Muscle layer of duodenum (tissue), 2 donors: ENCODE measurements around the gene GRB2.

Experiments used
- H3K27ac ChIP-seq: one replicate; pipeline ENCODE4 v1.7.0; 2013; ENCODE audit warnings: mild to moderate bottlenecking, low read length
- H3K27me3 ChIP-seq: one replicate; pipeline ENCODE4 v1.7.0; 2013; ENCODE audit warnings: low read depth, mild to moderate bottlenecking, control low read depth, low read length
- H3K36me3 ChIP-seq, 2 donors: one replicate each; pipeline ENCODE4 v1.7.0; 2013; ENCODE audit warnings: low read length in 2 of 2, control low read depth in 1 of 2, mild to moderate bottlenecking in 1 of 2; ENCODE audit not compliant: insufficient read depth in 2 of 2, control insufficient read depth in 1 of 2
- H3K4me1 ChIP-seq, 2 donors: one replicate each; pipeline ENCODE4 v1.7.0; 2013; ENCODE audit warnings: low read length in 2 of 2, mild to moderate bottlenecking in 2 of 2, control low read depth in 1 of 2, moderate library complexity in 1 of 2; ENCODE audit not compliant: insufficient read depth in 2 of 2, control insufficient read depth in 1 of 2
- H3K4me3 ChIP-seq, 2 donors: one replicate each; pipeline ENCODE4 v1.7.0; 2013; ENCODE audit warnings: low read length in 2 of 2, low read depth in 1 of 2, mild to moderate bottlenecking in 1 of 2
- H3K9me3 ChIP-seq, 2 donors: one replicate each; pipeline ENCODE4 v1.7.0; 2013; ENCODE audit warnings: low read length in 2 of 2, control low read depth in 1 of 2, mild to moderate bottlenecking in 1 of 2; ENCODE audit not compliant: control insufficient read depth in 1 of 2
- donor health status: healthy.

GRB2 gene

DNA sequence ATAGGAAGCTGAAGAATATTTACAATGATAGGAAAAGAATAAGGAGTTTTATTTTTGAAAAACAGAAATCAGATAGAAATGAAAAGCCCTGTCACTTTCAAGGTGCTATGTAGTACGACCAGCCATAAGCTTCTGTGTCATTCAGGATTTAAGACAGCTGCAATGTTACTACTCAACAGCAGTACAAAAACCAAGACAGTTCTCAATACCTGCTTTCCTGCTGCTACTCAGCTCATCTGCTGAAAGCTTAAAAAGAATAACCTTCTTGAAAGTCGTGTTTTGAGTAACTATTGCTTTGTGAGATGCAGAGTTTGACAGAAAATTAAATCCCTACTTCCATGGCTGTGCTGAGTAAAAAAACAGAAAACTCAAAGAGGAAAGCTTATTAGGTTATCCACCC lies 8.7 kb downstream of the GRB2 start:
- no peaks in the 10 kb centered on the region for H3K36me3 ChIP-seq
- H3K27ac ChIP-seq = no peak overlapping the region
- H3K4me3 ChIP-seq = no peak overlapping the region
- no peaks in the 10 kb centered on the region for H3K9me3 ChIP-seq
- no peaks in the 10 kb centered on the region for H3K27me3 ChIP-seq
- peaks cover 14 to 47% of the 10 kb centered on the region in 2 donors for H3K4me1 ChIP-seq

DNA sequence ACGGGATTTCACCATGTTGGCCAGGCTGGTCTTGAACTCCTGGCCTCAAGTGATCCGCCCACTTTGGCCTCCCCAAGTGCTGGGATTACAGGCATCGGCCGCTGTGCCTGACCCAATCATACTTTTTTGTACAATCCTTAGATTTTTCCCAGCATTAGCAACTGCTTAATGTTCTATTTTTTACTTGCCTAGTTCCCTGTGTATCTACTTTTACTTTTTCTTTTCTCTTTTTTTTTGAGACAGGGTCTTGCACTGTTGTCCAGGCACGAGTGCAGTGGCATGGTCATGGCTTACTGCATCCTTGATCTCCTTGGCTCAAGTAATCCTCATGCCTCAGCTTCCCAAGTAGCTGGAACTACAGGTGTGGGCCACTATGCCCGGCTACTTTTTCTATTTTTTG lies 9.5 kb downstream of the GRB2 start:
- no peaks in the 10 kb centered on the region for H3K36me3 ChIP-seq

DNA sequence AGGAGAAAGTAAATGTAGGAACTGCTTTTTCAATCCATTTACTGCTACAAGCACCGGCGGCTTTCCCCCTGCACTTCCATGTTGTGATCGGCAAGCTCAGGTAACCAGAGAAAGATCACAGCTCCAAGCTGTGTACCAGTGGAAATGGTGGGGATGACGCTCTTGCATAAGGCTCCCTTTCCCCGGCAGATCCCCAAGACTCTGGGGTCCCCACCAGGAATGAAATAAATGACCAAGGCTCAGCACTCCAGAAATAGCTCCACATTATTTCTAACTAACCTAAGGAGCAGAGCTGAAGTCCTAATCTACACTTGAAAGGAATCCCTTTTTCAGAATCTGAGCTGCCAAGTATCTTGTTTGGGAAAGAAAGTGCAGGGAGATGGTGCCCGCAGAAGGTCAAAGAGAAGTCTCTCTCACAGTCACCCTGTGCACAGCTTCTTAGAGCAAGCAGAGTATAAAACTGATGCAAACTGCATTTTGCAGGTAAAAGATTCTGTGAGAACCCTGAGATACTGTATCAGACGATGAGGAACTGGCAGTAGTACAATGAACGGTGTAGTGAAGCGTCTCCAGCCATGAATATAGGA lies 11.1 kb downstream of the GRB2 start:
- peaks cover 0 to 5% of the 10 kb centered on the region in 2 donors for H3K36me3 ChIP-seq
- peaks cover 20 to 59% of the 10 kb centered on the region in 2 donors for H3K4me1 ChIP-seq
- H3K4me3 ChIP-seq = peak overlapping the region; percentile 83 to 90
- H3K27me3 ChIP-seq = no peaks in the 10 kb centered on the region
- no peaks in the 10 kb centered on the region for H3K9me3 ChIP-seq
- peak overlapping the region; percentile 78 for H3K27ac ChIP-seq

More for the DNA sequence above, 9.5 kb downstream of the GRB2 start:
- Histone ChIP-seq H3K27ac (no peak overlapping the region), H3K9me3 (no peaks in the 10 kb centered on the region), H3K4me3 (no peak overlapping the region), H3K27me3 (no peaks in the 10 kb centered on the region), H3K4me1 (peaks cover 13 to 49% of the 10 kb centered on the region in 2 donors)

DNA sequence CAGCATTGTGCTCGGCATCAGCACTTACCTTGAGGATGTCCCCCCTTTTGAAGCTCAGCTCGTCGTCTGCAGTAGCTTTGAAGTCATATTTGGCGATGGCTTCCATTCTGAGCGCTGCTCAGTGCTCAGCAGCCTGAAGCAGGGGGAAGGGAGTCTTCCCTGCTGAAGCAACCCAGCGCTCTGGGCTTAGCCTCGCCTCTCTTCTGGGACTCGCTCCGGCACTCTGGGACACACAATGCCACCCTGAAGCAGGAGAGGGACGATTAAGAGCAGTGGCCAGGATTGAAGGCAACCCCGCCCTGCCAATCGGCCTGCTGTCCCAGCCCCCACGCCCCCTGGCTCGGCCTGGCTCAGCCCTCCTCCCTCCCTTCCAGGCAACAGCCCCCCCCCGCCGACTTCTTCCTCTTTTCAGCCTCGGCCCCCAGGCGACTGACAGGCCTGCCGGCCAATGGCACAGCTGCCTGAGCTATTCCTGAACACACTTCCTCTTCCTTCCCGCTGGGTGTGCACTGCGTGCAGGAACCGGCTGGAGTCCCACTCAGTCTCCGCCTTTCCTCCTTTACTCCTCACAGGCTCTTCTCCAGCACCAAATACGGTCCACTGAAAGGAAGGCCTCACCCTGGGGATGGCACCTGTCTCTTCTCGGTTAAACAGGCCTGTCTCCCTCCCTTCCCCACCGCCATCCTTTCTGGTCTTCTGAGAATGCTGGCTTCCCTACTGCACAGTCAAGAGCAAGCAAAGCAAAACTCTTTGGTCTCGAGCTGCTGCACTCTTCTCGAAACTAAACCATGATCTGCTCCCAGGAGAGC lies 11.8 kb downstream of the GRB2 start:
- H3K9me3 ChIP-seq = no peaks in the 10 kb centered on the region
- H3K36me3 ChIP-seq = peaks cover 0 to 5% of the 10 kb centered on the region in 2 donors
- H3K27ac ChIP-seq = peak overlapping the region; percentile 78
- H3K4me1 ChIP-seq = peaks cover 20 to 59% of the 10 kb centered on the region in 2 donors
- peak overlapping the region; percentile 83 to 90 for H3K4me3 ChIP-seq
- H3K27me3 ChIP-seq = no peaks in the 10 kb centered on the region

DNA sequence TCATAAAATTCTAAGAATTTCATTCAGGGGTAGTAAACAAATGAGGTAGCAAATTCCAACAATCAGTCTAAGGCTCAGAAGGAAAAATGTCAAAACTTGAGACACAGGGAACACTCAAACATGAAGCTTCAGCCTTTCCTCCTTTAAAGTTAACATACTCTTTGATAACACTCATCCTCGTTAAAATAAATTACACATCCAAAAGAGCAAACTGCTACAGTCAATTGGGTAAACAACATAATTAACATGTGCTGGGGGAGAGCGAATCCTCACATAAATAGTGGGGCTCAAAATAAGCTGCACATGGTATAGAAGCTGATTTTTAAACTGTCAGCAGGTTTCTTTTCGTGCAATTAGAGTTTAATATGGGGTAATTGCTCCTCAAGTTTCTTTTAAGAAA lies 12.9 kb downstream of the GRB2 start:
- Histone ChIP-seq H3K4me3 (peak overlapping the region; percentile 83 to 90), H3K27me3 (no peaks in the 10 kb centered on the region), H3K4me1 (peaks cover 20 to 64% of the 10 kb centered on the region in 2 donors), H3K36me3 (peaks cover 0 to 5% of the 10 kb centered on the region in 2 donors), H3K27ac (no peak overlapping the region), H3K9me3 (no peaks in the 10 kb centered on the region)

DNA sequence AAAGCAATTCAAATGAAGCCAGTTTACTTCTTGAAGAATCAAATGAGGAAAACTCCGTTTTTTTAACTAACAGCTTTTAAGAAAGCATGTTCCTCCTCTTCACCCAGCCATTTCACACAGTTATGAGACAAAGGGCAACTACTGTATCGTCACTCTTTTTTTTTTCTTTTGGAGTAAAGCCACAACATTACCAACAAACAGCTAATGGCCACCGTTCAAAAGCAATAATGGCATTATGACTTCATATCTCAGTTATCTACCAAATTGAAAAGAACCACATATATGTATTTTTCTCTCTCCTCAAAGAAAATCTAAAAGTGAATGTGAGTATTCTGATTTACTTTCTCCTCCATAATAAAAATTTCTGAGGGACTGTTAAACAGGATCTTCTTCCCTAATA lies 14.5 kb downstream of the GRB2 start:
- Histone ChIP-seq H3K27ac (no peak overlapping the region), H3K36me3 (peaks cover 0 to 9% of the 10 kb centered on the region in 2 donors), H3K4me1 (peaks cover 20 to 62% of the 10 kb centered on the region in 2 donors), H3K4me3 (no peak overlapping the region), H3K9me3 (no peaks in the 10 kb centered on the region), H3K27me3 (no peaks in the 10 kb centered on the region)

DNA sequence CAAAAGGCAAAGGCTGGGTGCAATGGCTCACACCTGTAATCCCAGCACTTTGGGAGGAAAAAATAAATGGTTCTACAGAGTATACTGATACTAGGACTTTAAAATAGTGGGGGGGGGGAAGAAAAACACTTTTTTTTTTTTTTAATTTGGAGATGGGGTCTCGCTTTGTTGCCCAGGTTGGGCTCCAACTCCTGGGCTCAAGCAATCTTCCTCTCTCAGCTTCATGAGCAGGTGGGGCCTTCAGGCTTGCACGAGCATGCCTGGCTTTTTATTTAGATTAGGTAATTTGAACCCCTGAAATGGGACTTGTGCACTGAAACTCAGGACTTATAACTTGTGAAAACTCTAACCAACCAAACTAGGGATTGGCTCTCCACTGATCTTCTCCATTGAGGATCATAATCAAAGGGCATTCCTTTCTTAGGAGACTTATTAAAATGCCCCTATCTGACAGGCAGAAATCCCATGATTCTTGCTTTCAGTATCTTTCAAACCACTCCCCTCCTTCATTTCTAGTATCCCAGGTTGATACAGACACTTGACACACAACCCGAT lies 16.9 kb downstream of the GRB2 start:
- Histone ChIP-seq H3K36me3 (peaks cover 0 to 9% of the 10 kb centered on the region in 2 donors), H3K27me3 (no peaks in the 10 kb centered on the region), H3K4me1 (peaks cover 13 to 44% of the 10 kb centered on the region in 2 donors), H3K4me3 (no peak overlapping the region), H3K27ac (no peak overlapping the region), H3K9me3 (no peaks in the 10 kb centered on the region)

DNA sequence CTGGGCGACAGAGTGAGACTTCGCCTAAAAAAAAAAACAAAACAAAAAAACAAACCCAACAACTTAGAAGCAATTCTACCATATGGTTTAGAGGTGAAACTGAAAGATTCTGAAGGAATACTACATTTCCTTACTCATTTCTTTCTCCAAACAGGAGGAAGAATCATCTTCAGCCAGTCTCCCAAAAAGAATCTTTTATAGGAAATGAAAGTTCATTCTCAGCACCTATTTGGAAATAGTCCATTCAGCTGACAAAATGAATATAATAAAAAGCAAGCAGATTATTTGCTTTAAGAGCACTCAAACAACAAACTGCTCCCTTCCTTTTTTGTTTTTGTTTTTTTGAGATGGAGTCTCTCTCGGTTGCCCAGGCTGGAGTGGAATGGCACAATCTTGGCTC lies 17.7 kb downstream of the GRB2 start:
- H3K9me3 ChIP-seq = no peaks in the 10 kb centered on the region
- H3K27ac ChIP-seq = no peak overlapping the region
- H3K4me1 ChIP-seq = peaks cover 10 to 36% of the 10 kb centered on the region in 2 donors
- no peaks in the 10 kb centered on the region for H3K27me3 ChIP-seq
- peaks cover 0 to 9% of the 10 kb centered on the region in 2 donors for H3K36me3 ChIP-seq
- no peak overlapping the region for H3K4me3 ChIP-seq

DNA sequence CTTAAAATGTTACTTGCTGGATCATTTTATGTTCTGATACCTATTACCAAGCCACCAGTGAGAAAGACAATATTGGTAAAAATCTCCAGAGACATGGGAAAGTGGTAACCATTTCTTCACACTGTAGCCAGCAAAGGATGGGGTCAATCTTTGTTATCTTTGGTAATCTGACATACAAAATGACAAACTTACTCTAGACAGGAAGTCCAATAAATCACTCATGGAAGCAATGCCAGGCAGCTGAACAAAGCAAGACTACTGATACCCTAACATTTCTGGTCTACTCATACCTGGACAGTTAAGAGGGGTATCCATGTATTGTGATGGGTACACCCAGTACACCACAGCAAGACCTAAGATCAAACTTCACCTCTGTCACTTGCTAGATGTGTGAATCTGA lies 19.0 kb downstream of the GRB2 start:
- H3K36me3 ChIP-seq = peaks cover 0 to 9% of the 10 kb centered on the region in 2 donors
- H3K4me3 ChIP-seq = no peak overlapping the region
- H3K9me3 ChIP-seq = no peaks in the 10 kb centered on the region
- H3K27ac ChIP-seq = no peak overlapping the region
- peaks cover 8 to 23% of the 10 kb centered on the region in 2 donors for H3K4me1 ChIP-seq
- no peaks in the 10 kb centered on the region for H3K27me3 ChIP-seq

DNA sequence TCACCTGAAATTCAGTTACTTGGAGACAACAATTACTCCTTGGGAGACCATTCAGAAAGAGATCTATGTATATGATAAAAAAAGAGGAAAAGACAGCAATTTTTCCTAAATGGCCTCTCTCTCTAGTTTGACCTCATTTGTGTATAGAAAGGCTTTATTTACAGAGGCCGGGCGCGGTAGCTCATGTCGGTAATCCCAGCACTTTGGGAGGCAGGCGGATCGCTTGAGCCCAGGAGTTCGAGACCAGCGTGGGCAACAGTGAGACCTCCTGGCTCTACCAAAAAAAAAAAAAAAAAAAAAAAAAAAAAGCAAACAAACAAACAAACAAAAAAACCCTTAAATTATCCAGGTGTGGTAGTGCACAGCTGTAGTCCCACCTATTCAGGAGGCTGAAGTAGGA lies 20.7 kb downstream of the GRB2 start:
- no peaks in the 10 kb centered on the region for H3K27me3 ChIP-seq
- H3K27ac ChIP-seq = no peak overlapping the region
- H3K4me3 ChIP-seq = no peak overlapping the region
- peaks cover 4 to 20% of the 10 kb centered on the region in 2 donors for H3K4me1 ChIP-seq
- peaks cover 0 to 4% of the 10 kb centered on the region in 2 donors for H3K36me3 ChIP-seq
- H3K9me3 ChIP-seq = no peaks in the 10 kb centered on the region

DNA sequence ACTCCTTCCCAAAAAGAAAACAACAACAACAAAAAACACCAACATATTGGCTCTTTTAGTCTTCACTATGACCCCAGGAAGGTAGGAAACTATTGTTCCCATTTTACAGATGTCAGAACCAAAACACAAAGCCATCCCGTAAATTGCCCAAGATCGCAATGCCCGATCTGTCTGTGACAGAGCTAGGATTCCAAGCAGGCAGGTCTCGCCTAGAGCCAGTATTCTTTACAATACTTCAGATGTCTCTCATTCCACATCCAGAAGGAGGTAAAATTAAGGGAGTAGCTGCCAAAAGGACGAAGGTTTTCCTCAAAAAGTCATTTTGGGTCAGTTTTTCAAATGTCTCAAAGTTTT lies 21.7 kb downstream of the GRB2 start:
- Histone ChIP-seq H3K4me1 (peaks cover 6 to 24% of the 10 kb centered on the region in 2 donors), H3K4me3 (no peak overlapping the region), H3K27ac (no peak overlapping the region), H3K36me3 (peaks cover 0 to 4% of the 10 kb centered on the region in 2 donors), H3K9me3 (no peaks in the 10 kb centered on the region), H3K27me3 (no peaks in the 10 kb centered on the region)
